ENCODE results near the gene FOCAD. TPM values are rescaled to one million over a fixed set of nuclear protein-coding genes. Genes with fewer than 3 reads are reported as not detected.

FOCAD gene
- total RNA-seq, 1 donor from 2014 or later, result 28.4 TPM

GRCh38 chr9:20781092-20781491 lies 97.0 kb downstream of the FOCAD start:
- H3K4me3 ChIP-seq (ENCODE audit: low read depth, low read length), result no peak overlapping the region
- no peak for DNase-seq (ENCODE audit: low read depth)
- no peak for FAIRE-seq
- TF ChIP-seq CTCF (IDR thresholded peaks at IDR 0.05; ENCODE audit: insufficient read depth, low read length, severe bottlenecking), result no peak
- H3K27me3 ChIP-seq (ENCODE audit: control insufficient read depth, insufficient read depth, low read length), result no peaks in the 10 kb centered on the region
- H3K36me3 ChIP-seq (ENCODE audit: control insufficient read depth, insufficient read depth, low read length), result no peaks in the 10 kb centered on the region

- FAIRE-seq, result no peak
- no peak for DNase-seq (ENCODE audit: low read depth)
- H3K4me3 ChIP-seq (ENCODE audit: low read depth, low read length), result no peak overlapping the region
- TF ChIP-seq CTCF (IDR thresholded peaks at IDR 0.05; ENCODE audit: insufficient read depth, low read length, severe bottlenecking), result no peak
- no peaks in the 10 kb centered on the region for H3K27me3 ChIP-seq (ENCODE audit: control insufficient read depth, insufficient read depth, low read length)
- H3K36me3 ChIP-seq (ENCODE audit: control insufficient read depth, insufficient read depth, low read length), result no peaks in the 10 kb centered on the region
Measured at GRCh38 chr9:20782289-20782688, 98.2 kb downstream of the FOCAD start.

- peak; percentile 42 for DNase-seq (ENCODE audit: low read depth)
- no peaks in the 10 kb centered on the region for H3K27me3 ChIP-seq (ENCODE audit: control insufficient read depth, insufficient read depth, low read length)
- H3K4me3 ChIP-seq (ENCODE audit: low read depth, low read length), result no peak overlapping the region
- TF ChIP-seq CTCF (IDR thresholded peaks at IDR 0.05; ENCODE audit: insufficient read depth, low read length, severe bottlenecking), result no peak
- H3K36me3 ChIP-seq (ENCODE audit: control insufficient read depth, insufficient read depth, low read length), result no peaks in the 10 kb centered on the region
- FAIRE-seq, result no peak
Measured at GRCh38 chr9:20783057-20784038, 99.3 kb downstream of the FOCAD start.

GRCh38 chr9:20784196-20784595 lies 100.1 kb downstream of the FOCAD start:
- Histone ChIP-seq H3K27me3 (ENCODE audit: control insufficient read depth, insufficient read depth, low read length) (no peaks in the 10 kb centered on the region), H3K4me3 (ENCODE audit: low read depth, low read length) (no peak overlapping the region), H3K36me3 (ENCODE audit: control insufficient read depth, insufficient read depth, low read length) (no peaks in the 10 kb centered on the region)
- no peak for TF ChIP-seq CTCF (IDR thresholded peaks at IDR 0.05; ENCODE audit: insufficient read depth, low read length, severe bottlenecking)
- no peak for DNase-seq (ENCODE audit: low read depth)
- FAIRE-seq, result no peak

GRCh38 chr9:20786807-20787206 lies 102.7 kb downstream of the FOCAD start:
- Histone ChIP-seq H3K36me3 (ENCODE audit: control insufficient read depth, insufficient read depth, low read length) (no peaks in the 10 kb centered on the region), H3K27me3 (ENCODE audit: control insufficient read depth, insufficient read depth, low read length) (no peaks in the 10 kb centered on the region), H3K4me3 (ENCODE audit: low read depth, low read length) (no peak overlapping the region)
- FAIRE-seq (no peak), DNase-seq (ENCODE audit: low read depth) (no peak)
- TF ChIP-seq CTCF (IDR thresholded peaks at IDR 0.05; ENCODE audit: insufficient read depth, low read length, severe bottlenecking), result no peak

Data from bronchial epithelial cell (primary cell).